Measurements from ENCODE around the gene NUP42.

Gene NUP42

GRCh38 chr7:23208316-23208715 is 26.5 kb downstream of the NUP42 start:
- in situ Hi-C loops (cut with HindIII; ENCODE audit: low sequenced_read_pairs), result no loop called here
- TF ChIP-seq CTCF (IDR thresholded peaks at IDR 0.05; ENCODE audit: low read depth, low read length, missing control alignments), result no peak
- no peak overlapping the region for H3K4me3 ChIP-seq (ENCODE audit: low read depth, low read length)
- no peak for DNase-seq (ENCODE audit: low read depth)

- no peak for TF ChIP-seq CTCF (IDR thresholded peaks at IDR 0.05; ENCODE audit: low read depth, low read length, missing control alignments)
- DNase-seq (ENCODE audit: low read depth), result no peak
- H3K4me3 ChIP-seq (ENCODE audit: low read depth, low read length), result no peak overlapping the region
- in situ Hi-C loops (cut with HindIII; ENCODE audit: low sequenced_read_pairs), result no loop called here
Observed at GRCh38 chr7:23210506-23210905, 28.7 kb downstream of the NUP42 start.

- in situ Hi-C loops (cut with HindIII; ENCODE audit: low sequenced_read_pairs), result no loop called here
- no peak for TF ChIP-seq CTCF (IDR thresholded peaks at IDR 0.05; ENCODE audit: low read depth, low read length, missing control alignments)
- DNase-seq (ENCODE audit: low read depth), result no peak
- H3K4me3 ChIP-seq (ENCODE audit: low read depth, low read length), result no peak overlapping the region
Observed at GRCh38 chr7:23211589-23211988, 29.7 kb downstream of the NUP42 start.

GRCh38 chr7:23212395-23212794 is 30.5 kb downstream of the NUP42 start:
- in situ Hi-C loops (cut with HindIII; ENCODE audit: low sequenced_read_pairs), result no loop called here
- no peak for DNase-seq (ENCODE audit: low read depth)
- TF ChIP-seq CTCF (IDR thresholded peaks at IDR 0.05; ENCODE audit: low read depth, low read length, missing control alignments), result no peak
- no peak overlapping the region for H3K4me3 ChIP-seq (ENCODE audit: low read depth, low read length)

- no peak for TF ChIP-seq CTCF (IDR thresholded peaks at IDR 0.05; ENCODE audit: low read depth, low read length, missing control alignments)
- in situ Hi-C loops (cut with HindIII; ENCODE audit: low sequenced_read_pairs), result no loop called here
- no peak for DNase-seq (ENCODE audit: low read depth)
- no peak overlapping the region for H3K4me3 ChIP-seq (ENCODE audit: low read depth, low read length)
Observed at GRCh38 chr7:23212841-23213240, 31.0 kb downstream of the NUP42 start.

DNA sequence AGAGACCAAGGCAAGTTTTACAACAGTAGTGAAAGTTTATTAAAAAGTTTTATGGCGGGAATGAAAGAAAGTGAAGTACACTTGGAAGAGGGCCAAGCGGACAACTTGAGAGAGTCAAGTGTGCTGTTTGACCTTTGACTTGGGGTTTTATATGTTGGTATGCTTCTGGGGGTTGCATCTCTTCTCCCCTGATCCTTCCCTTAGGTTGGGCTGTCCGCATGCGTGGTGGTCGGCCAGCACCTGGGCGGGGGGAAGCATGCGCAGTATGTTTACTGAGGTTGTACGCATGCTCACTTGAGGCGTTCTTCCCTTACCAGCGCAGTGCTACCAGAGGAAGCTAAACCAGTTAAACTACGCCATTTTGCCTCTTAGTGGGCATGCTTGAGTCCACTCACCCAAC is 31.9 kb downstream of the NUP42 start:
- in situ Hi-C loops (cut with HindIII; ENCODE audit: low sequenced_read_pairs), result no loop called here

More for the DNA sequence above, 31.9 kb downstream of the NUP42 start:
- no peak for TF ChIP-seq CTCF (IDR thresholded peaks at IDR 0.05; ENCODE audit: low read depth, low read length, missing control alignments)
- H3K4me3 ChIP-seq (ENCODE audit: low read depth, low read length), result no peak overlapping the region
- DNase-seq (ENCODE audit: low read depth), result no peak
